ENCODE measurements around the gene SLMAP.
"Not testable (repeated sequence)": the region's sequence is repeated elsewhere in the genome, so short reads cannot be mapped to it uniquely, and the experiment has no call there.

SLMAP gene

GRCh38 chr3:57852896-57853295, 96.8 kb downstream of the SLMAP start:
- no peak overlapping the region for H3K27ac ChIP-seq
- no peak overlapping the region for H3K9ac ChIP-seq (ENCODE audit: insufficient read length)
- no peaks in the 10 kb centered on the region for H3K36me3 ChIP-seq (ENCODE audit: insufficient read depth, low read length)
- H3K4me3 ChIP-seq = no peak overlapping the region
- H3K9me3 ChIP-seq (ENCODE audit: low read depth, low read length) = no peaks in the 10 kb centered on the region
- TF ChIP-seq EZH2 (IDR thresholded peaks at IDR 0.05) (no peak), FOXP2 (optimal IDR thresholded peaks at IDR 0.05; ENCODE audit: control extremely low read depth, extremely low read length, insufficient read depth) (no peak), POLR2AphosphoS5 (IDR thresholded peaks at IDR 0.05; ENCODE audit: borderline replicate concordance, low read depth, low read length) (no peak)
- no peak for DNase-seq (ENCODE audit: low read depth, low spot score)

DNA sequence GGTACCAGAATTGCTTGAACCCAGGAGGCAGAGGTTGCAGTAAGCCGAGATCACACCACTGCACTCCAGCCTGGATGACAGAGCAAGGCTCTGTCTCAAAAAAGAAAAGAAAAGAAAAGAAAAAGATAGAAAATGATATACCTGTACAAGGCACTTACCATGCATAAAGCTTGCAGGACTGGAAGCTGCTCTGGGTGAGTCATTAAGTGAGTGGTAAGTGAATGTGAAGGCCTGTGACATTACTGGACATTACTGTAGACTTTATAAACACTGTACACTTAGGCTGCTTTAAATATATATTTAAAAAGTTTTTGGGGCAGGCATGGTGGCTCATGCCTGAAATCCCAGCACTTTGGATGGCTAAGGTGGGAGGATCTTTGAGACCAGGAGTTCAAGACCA, 99.2 kb downstream of the SLMAP start:
- no peaks in the 10 kb centered on the region for H3K36me3 ChIP-seq (ENCODE audit: insufficient read depth, low read length)
- no peak for TF ChIP-seq FOXP2 (optimal IDR thresholded peaks at IDR 0.05; ENCODE audit: control extremely low read depth, extremely low read length, insufficient read depth)
- no peak for TF ChIP-seq POLR2AphosphoS5 (IDR thresholded peaks at IDR 0.05; ENCODE audit: borderline replicate concordance, low read depth, low read length)
- TF ChIP-seq EZH2 (IDR thresholded peaks at IDR 0.05) = no peak
- H3K9ac ChIP-seq (ENCODE audit: insufficient read length) = no peak overlapping the region
- no peak overlapping the region for H3K27ac ChIP-seq
- H3K9me3 ChIP-seq (ENCODE audit: low read depth, low read length) = no peaks in the 10 kb centered on the region
- DNase-seq (ENCODE audit: low read depth, low spot score) = no peak
- H3K4me3 ChIP-seq = no peak overlapping the region

DNA sequence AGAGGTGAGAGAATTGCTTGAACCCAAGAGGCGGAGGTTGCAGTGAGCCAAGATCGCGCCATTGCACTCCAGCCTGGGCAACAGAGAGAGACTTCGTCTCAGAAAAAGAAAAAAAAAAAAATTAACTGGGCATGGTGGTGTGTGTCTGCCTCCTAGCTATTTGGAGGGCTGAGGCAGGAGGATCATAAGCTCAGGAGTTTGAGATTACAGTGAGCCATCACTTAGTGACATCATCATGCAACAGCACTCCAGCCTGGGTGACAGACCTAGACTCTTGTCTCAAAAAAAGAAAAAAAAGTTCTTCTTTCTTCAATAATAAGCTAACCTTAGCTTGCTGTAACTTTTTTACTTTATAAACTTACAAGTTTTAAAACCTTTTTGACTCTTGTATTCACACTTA, 99.8 kb downstream of the SLMAP start:
- TF ChIP-seq POLR2AphosphoS5 (IDR thresholded peaks at IDR 0.05; ENCODE audit: borderline replicate concordance, low read depth, low read length) (no peak), FOXP2 (optimal IDR thresholded peaks at IDR 0.05; ENCODE audit: control extremely low read depth, extremely low read length, insufficient read depth) (no peak), EZH2 (IDR thresholded peaks at IDR 0.05) (no peak)
- no peak overlapping the region for H3K9ac ChIP-seq (ENCODE audit: insufficient read length)
- no peaks in the 10 kb centered on the region for H3K36me3 ChIP-seq (ENCODE audit: insufficient read depth, low read length)
- no peak overlapping the region for H3K4me3 ChIP-seq
- DNase-seq (ENCODE audit: low read depth, low spot score) = no peak
- no peaks in the 10 kb centered on the region for H3K9me3 ChIP-seq (ENCODE audit: low read depth, low read length)
- no peak overlapping the region for H3K27ac ChIP-seq

DNA sequence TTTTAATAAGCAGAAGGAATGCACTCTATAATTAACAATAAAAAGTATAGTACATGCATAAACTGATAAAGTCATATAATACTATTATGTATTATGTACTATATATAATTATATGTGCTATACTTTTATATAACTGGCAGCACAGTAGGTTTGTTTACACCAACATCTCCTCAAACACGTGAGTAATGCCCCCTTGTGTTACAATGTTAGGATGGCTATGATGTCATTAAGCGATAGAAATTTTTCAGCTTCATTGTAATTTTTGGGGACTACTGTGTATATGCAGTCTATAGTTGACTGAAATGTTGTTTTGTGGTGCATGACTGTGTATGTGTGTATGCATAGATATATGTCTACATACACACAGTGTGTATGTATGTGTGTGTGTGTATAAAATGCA, 100.6 kb downstream of the SLMAP start:
- Histone ChIP-seq H3K36me3 (ENCODE audit: insufficient read depth, low read length) (no peaks in the 10 kb centered on the region), H3K9me3 (ENCODE audit: low read depth, low read length) (no peaks in the 10 kb centered on the region), H3K4me3 (no peak overlapping the region), H3K9ac (ENCODE audit: insufficient read length) (no peak overlapping the region), H3K27ac (no peak overlapping the region)
- TF ChIP-seq FOXP2 (optimal IDR thresholded peaks at IDR 0.05; ENCODE audit: control extremely low read depth, extremely low read length, insufficient read depth) = no peak
- no peak for DNase-seq (ENCODE audit: low read depth, low spot score)

DNA sequence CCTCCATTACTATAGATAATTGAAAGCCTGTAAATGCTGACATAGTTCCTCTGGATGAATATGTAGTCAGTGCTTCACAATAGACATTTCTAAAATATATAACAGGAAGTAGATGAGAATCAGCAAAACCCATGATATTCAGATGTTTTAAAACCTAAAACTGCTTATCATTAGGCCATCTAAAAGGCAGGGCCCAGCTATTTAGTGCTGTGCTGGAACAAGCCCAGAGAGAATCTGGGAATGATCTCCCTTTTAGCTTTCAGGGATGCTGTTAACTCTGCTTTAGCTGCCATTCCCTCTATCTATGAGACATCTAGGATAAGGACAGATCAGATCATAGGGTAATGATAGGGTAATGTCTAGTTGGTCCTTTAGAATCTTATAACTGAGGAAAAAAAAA, 106.8 kb downstream of the SLMAP start:
- no peak overlapping the region for H3K27ac ChIP-seq
- no peak for TF ChIP-seq EZH2 (IDR thresholded peaks at IDR 0.05)
- no peak for TF ChIP-seq POLR2AphosphoS5 (IDR thresholded peaks at IDR 0.05; ENCODE audit: borderline replicate concordance, low read depth, low read length)
- no peak for TF ChIP-seq FOXP2 (optimal IDR thresholded peaks at IDR 0.05; ENCODE audit: control extremely low read depth, extremely low read length, insufficient read depth)
- DNase-seq (ENCODE audit: low read depth, low spot score) = no peak
- no peak overlapping the region for H3K4me3 ChIP-seq
- H3K36me3 ChIP-seq (ENCODE audit: insufficient read depth, low read length) = 0 out of 2 replicates have a peak, but pooled peaks cover 3% of the 10 kb centered on the region
- H3K9ac ChIP-seq (ENCODE audit: insufficient read length) = no peak overlapping the region
- no peaks in the 10 kb centered on the region for H3K9me3 ChIP-seq (ENCODE audit: low read depth, low read length)

GRCh38 chr3:57863380-57863779, 107.3 kb downstream of the SLMAP start:
- Histone ChIP-seq H3K9me3 (ENCODE audit: low read depth, low read length) (no peaks in the 10 kb centered on the region), H3K36me3 (ENCODE audit: insufficient read depth, low read length) (0 out of 2 replicates have a peak, but pooled peaks cover 3% of the 10 kb centered on the region), H3K4me3 (no peak overlapping the region), H3K27ac (no peak overlapping the region), H3K9ac (ENCODE audit: insufficient read length) (no peak overlapping the region)
- TF ChIP-seq POLR2AphosphoS5 (IDR thresholded peaks at IDR 0.05; ENCODE audit: borderline replicate concordance, low read depth, low read length) (no peak), FOXP2 (optimal IDR thresholded peaks at IDR 0.05; ENCODE audit: control extremely low read depth, extremely low read length, insufficient read depth) (no peak), EZH2 (IDR thresholded peaks at IDR 0.05) (no peak)
- no peak for DNase-seq (ENCODE audit: low read depth, low spot score)

DNA sequence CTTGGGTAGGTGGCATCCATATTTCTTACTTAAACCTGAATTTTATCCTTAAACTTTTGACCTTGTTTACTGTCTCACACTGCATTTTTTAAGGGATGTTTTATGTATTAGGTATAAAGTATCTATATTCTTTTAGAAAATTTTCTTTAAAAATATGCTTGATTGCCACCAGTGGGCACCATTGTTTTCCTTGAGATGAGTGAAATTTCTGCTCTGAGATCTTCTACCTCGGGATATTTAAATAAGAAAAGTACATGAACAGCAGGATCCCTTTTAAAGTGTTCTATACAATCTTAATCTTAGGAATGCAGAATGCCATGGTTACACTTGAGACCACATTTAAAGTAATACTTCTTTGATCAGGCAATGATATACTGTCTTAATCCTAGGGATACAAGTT, 108.7 kb downstream of the SLMAP start:
- H3K36me3 ChIP-seq (ENCODE audit: insufficient read depth, low read length) = 0 out of 2 replicates have a peak, but pooled peaks cover 3% of the 10 kb centered on the region

GRCh38 chr3:57869110-57869509, 113.0 kb downstream of the SLMAP start:
- H3K9ac ChIP-seq (ENCODE audit: insufficient read length); H3K4me3 ChIP-seq; DNase-seq (ENCODE audit: low read depth, low spot score); H3K27ac ChIP-seq; H3K9me3 ChIP-seq (ENCODE audit: low read depth, low read length); H3K36me3 ChIP-seq (ENCODE audit: insufficient read depth, low read length): not testable (repeated sequence)

More for the DNA sequence above, 108.7 kb downstream of the SLMAP start:
- Histone ChIP-seq H3K9ac (ENCODE audit: insufficient read length) (no peak overlapping the region), H3K9me3 (ENCODE audit: low read depth, low read length) (no peaks in the 10 kb centered on the region), H3K4me3 (no peak overlapping the region), H3K27ac (no peak overlapping the region)
- no peak for DNase-seq (ENCODE audit: low read depth, low spot score)
- TF ChIP-seq POLR2AphosphoS5 (IDR thresholded peaks at IDR 0.05; ENCODE audit: borderline replicate concordance, low read depth, low read length) = no peak

DNA sequence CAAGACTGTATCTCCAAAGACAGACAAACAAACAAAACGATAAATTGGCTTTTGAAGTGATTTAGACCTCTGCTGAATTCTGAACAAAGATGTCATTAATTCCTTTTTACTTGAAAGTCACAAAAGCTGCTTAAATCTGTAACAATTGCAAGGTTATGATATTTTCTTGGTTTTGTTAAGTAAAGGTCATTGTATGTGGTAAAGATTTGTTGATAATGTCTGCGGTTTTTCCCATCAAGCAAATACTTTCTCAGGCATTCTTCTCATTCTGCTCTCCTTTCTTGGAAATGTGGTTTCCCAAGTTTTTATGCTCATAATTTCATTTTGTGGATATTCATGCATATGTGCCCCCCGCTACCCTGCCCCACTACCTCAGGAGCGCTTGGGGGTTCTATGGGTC, 116.5 kb downstream of the SLMAP start:
- H3K27ac ChIP-seq = no peak overlapping the region
- no peak for TF ChIP-seq EZH2 (IDR thresholded peaks at IDR 0.05)
- TF ChIP-seq FOXP2 (optimal IDR thresholded peaks at IDR 0.05; ENCODE audit: control extremely low read depth, extremely low read length, insufficient read depth) = no peak
- no peak for TF ChIP-seq POLR2AphosphoS5 (IDR thresholded peaks at IDR 0.05; ENCODE audit: borderline replicate concordance, low read depth, low read length)
- H3K4me3 ChIP-seq = no peak overlapping the region
- no peaks in the 10 kb centered on the region for H3K36me3 ChIP-seq (ENCODE audit: insufficient read depth, low read length)
- no peak overlapping the region for H3K9ac ChIP-seq (ENCODE audit: insufficient read length)
- H3K9me3 ChIP-seq (ENCODE audit: low read depth, low read length) = no peaks in the 10 kb centered on the region
- no peak for DNase-seq (ENCODE audit: low read depth, low spot score)
